Kidney capillary endothelial cell (primary cell): Measurements from ENCODE around the gene NMT1.

Experiments
- DNase-seq: peaks from one replicate; pipeline ENCODE4 v3.0.0-alpha.2; 2018; ENCODE audit warnings: low spot score

NMT1 gene

GRCh38 chr17:45135978-45136791 is 75.1 kb downstream of the NMT1 start:
- no peak for DNase-seq

- DNase-seq, result no peak
These were observed 75.9 kb downstream of the NMT1 start for GRCh38 chr17:45136846-45137560.

- DNase-seq, result no peak
These were observed 76.6 kb downstream of the NMT1 start for GRCh38 chr17:45137561-45138305.

- DNase-seq, result no peak
These were observed 77.9 kb downstream of the NMT1 start for GRCh38 chr17:45138911-45139532.

GRCh38 chr17:45139533-45139920 is 78.4 kb downstream of the NMT1 start:
- DNase-seq, result no peak

- DNase-seq, result no peak
These were observed 82.1 kb downstream of the NMT1 start for GRCh38 chr17:45143094-45143670.

- DNase-seq, result no peak
These were observed 82.7 kb downstream of the NMT1 start for GRCh38 chr17:45143767-45144198.

GRCh38 chr17:45144199-45145034 is 83.3 kb downstream of the NMT1 start:
- DNase-seq, result no peak

- no peak for DNase-seq
These were observed 83.9 kb downstream of the NMT1 start for GRCh38 chr17:45145035-45145389.

- no peak for DNase-seq
These were observed 85.0 kb downstream of the NMT1 start for GRCh38 chr17:45146166-45146565.

GRCh38 chr17:45146592-45146889 is 85.4 kb downstream of the NMT1 start:
- DNase-seq, result no peak

- DNase-seq, result peak; percentile 70
These were observed 85.9 kb downstream of the NMT1 start for GRCh38 chr17:45146890-45147580.

- DNase-seq, result peak; percentile 89
These were observed 86.6 kb downstream of the NMT1 start for GRCh38 chr17:45147581-45148182.

- DNase-seq, result peak; percentile 97
These were observed 87.3 kb downstream of the NMT1 start, which contains the start of gene HEXIM1 for GRCh38 chr17:45148183-45149036. TSS of gene HEXIM1 (plus strand) at chr17:45148475. CDS start at chr17:45149191, 716 bp downstream.

GRCh38 chr17:45149037-45149668 is 88.0 kb downstream of the NMT1 start:
- DNase-seq, result peak; percentile 72

- DNase-seq, result peak; percentile 50
These were observed 88.8 kb downstream of the NMT1 start for GRCh38 chr17:45149669-45150664.
